GM20000 (cell line): ENCODE data around the gene CD2.

Experiments
- DNase-seq: peaks from one replicate; pipeline ENCODE4 v3.0.0; 2012; ENCODE audit warnings: low spot score
- TF ChIP-seq, protein P1 (sequence below): IDR thresholded peaks from 2 replicates; pipeline ENCODE4 v1.5.1; 2012; ENCODE audit warnings: mild to moderate bottlenecking, control low read depth; ENCODE audit errors: extremely low read depth, missing control alignments

CD2 gene

DNA sequence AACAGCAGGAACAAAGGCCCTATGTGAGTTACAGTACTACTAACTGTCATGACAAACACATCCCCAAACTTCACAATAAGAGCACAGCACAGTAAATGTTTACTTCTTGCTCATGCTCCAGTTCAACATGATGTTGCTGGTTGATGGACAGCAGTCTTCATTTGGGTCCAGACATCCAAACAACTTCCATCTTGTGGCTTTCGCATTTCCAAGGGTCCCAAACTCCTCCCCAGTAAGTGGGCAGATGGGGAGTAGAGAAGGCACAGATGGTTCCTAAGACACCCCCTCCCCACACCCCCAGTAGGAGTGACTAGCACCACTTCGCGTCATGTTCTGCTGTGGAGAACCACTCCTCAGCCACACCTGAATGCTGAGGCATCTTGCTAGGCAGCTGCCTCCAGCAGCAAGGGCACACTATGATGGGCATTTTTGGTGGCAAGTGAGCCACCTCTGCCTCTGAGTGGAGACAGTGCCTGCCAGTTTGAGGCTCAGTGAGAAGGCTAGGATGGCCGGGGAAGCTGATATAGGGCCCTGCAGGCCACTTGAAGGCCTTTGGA lies 32.7 kb upstream of the CD2 start:
- TF ChIP-seq, protein P1, sequence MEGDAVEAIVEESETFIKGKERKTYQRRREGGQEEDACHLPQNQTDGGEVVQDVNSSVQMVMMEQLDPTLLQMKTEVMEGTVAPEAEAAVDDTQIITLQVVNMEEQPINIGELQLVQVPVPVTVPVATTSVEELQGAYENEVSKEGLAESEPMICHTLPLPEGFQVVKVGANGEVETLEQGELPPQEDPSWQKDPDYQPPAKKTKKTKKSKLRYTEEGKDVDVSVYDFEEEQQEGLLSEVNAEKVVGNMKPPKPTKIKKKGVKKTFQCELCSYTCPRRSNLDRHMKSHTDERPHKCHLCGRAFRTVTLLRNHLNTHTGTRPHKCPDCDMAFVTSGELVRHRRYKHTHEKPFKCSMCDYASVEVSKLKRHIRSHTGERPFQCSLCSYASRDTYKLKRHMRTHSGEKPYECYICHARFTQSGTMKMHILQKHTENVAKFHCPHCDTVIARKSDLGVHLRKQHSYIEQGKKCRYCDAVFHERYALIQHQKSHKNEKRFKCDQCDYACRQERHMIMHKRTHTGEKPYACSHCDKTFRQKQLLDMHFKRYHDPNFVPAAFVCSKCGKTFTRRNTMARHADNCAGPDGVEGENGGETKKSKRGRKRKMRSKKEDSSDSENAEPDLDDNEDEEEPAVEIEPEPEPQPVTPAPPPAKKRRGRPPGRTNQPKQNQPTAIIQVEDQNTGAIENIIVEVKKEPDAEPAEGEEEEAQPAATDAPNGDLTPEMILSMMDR: no peak
- DNase-seq: no peak

DNA sequence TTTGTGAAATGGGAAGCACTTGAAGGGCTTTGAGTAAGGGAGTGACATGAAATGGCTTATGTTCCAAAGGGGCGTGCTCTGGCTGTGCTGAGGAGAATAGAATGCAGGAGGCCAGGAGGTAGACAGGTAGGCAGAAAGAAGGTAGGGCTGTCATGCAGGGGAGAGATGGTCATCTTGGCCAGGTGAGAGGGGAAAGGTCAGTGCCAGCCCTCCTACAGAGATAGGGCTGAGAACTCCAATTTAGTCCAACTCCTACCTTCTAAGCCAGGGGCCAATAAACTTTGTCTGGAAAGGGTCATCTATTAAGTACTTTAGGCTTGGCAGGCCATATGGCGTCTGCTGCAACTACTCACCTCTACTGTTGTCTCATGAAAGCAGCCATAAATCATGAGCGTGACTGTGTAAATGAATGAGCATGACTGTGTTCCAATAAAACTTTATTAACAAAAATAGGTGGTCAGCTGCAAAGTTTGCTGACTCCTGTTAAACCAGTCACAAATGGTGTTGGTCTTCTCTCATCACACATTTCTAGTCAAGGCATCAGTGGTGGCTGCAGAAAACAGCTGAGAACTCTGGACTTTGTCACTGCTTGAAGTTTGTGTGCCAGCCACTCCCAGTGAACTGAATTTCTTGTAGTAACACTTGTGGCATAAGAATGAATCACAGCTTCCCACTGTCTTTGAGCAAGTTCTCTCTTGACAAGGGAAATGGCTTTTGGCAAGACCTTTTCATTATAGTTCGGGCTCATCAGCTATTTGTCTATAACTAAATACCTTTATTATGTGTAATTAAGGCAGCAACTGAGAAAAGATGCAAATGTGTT lies 32.0 kb upstream of the CD2 start:
- TF ChIP-seq, protein P1: no peak
- no peak for DNase-seq

DNA sequence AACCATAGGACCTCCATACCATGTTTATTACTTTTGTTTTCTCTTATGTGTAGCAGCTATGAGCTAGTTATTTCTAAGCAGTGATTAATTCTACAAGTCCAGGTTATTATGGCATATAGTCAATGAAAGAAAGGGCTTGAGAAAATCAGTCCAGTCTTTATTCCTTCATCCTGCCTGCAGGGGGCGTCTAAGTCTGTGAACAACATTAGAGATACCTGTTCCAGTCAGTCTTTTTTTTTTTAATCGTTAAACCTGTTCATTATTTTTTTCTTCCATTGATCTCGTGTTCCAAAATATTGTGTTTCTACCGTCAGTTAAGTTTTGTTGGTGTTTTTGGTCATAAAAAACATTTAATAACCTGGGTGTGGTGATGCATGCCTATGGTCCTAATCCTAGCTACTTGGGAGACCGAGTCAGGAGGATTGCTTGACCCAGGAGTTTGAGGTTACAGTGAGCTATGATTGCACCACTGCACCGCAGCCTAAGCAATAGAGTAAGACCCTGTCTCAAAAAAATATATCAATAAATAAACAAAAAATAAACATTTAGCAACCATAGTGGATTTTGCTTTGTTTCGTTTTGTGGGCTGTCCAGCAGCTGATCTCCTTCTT lies 29.4 kb upstream of the CD2 start:
- peak; percentile 63 for DNase-seq
- TF ChIP-seq, protein P1: peak; percentile 53

DNA sequence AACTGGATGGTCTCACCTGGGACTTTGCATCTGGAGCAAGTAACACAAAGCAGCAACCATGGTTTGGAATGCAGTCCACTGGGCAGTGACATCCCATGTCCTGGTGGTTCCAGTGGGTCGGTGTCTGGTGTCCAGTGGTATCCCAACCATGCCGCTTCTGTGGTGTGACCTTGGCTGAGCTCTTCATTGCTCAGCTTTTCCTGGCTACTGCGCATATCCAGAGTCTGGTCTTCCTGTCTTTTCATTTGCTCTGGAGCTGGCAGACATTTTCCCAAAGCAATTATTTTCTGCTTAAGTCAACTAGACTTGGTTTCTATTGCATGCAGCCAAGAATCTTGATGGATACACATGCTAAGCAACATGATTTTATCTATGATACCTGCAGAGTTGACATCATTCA lies 28.4 kb upstream of the CD2 start:
- no peak for DNase-seq
- TF ChIP-seq, protein P1: no peak

DNA sequence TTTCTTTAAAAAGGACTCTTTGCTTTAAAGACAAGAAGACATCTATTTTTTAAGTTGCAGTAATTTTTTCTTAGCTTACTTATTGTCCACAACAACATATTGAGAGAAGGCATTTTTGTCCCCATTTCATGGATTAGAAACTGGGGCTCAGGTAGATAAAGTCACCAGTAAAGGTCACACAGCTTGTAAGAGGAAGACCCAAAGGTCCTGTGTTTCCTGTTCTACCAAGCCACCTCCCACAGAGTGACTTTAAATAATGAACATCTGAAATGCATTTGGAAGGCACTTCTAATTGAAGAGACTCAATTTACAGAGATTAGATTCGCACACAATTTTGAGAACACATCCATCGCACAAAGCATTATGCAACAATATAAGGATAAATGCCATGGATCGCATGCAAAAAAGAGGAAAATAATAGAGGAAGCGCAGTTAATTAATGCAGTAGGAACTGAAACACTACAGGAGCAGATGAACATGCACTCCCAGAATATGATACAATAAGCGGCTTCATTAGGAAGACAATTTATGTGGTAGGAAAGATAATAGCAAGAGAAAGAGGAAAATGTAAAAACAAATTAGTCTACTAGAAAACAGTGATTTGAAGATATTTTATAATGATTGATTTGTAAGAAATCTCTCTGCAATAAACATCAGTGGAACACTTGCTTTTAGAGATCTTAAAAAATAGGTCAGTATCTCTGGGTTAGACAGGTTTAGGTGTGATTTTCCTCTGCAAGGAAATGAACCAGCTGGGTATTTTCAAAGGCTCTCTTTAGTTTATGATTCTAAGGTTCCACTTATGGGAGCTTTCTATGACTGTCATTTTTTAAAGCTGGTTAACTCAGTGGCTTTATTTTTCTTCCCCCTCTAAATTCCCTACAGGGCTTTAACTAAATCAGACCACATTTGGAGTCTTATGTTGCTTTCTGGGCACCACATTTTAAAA lies 27.1 kb upstream of the CD2 start:
- TF ChIP-seq, protein P1: no peak
- DNase-seq: no peak

DNA sequence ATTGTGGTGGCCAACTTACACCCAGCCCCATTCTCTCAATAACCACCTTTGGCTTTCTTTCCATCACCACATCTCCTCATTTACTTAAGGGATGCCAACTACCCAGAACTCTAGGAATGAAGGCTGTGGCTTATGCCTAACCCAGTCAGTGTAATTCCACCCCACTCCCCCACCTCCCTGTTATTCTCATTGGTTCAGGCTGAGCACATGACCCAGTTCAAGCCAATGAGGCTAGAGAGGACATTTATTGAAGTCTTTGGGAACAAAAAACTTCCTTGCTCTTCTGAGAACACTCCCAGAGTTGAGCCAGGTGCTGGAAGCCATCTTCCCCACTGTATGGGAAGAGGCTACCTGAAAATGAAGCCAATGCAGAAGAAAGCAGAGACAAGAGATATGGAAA lies 22.8 kb upstream of the CD2 start:
- no peak for DNase-seq
- TF ChIP-seq, protein P1: no peak
